HepG2 (cell line): ENCODE data around the gene C1S. TPM values are rescaled to one million over a fixed set of nuclear protein-coding genes. Genes with fewer than 3 reads are reported as not detected.
"Not testable (repeated sequence)": the region's sequence is repeated elsewhere in the genome, so short reads cannot be mapped to it uniquely, and the experiment has no call there.

ENCODE experiments used
- ATAC-seq: fragments of 200-7000 bp; cut with Tn5 transposase; 3 replicates; pipeline ENCODE4 v1.9.1; 2020; ENCODE audit warnings: mild to moderate bottlenecking, moderate library complexity
- BruUV-seq: library from RNA; stranded (reverse); fragments of 400-500 nt; replicated peaks from 2 replicates; lab custom pipeline; 2021; lab: Mats Ljungman, UMichigan
- CTCF ChIA-PET: fragments of 300-600 bp; formaldehyde crosslinking; extraction: SDS; loops from one replicate; lab custom pipeline; 2021; ENCODE audit warnings: low total read pairs, inconsistent platforms, low intra/inter-chr PET ratio; lab: Yijun Ruan, JAX
- POLR2A ChIA-PET: fragments of 350-600 bp; sonication (Branson Sonifier 250); formaldehyde crosslinking; loops from one replicate; lab custom pipeline; 2020; ENCODE audit warnings: antibody characterized with exemption, inconsistent platforms; lab: Yijun Ruan, JAX
- DNase-seq: peaks from one replicate; pipeline ENCODE4 v3.0.0-alpha.2; 2015; ENCODE audit warnings: low spot score
- FAIRE-seq: peaks from 3 replicates; lab custom pipeline; 2011; peaks lifted over from hg19 to GRCh38; lab: Jason Lieb, UNC
- H2AFZ ChIP-seq: one replicate; pipeline ENCODE4 v1.6.1; 2011; ENCODE audit warnings: low read length, inconsistent platforms
- H3K27ac ChIP-seq: fragments of 300-600 bp; 3 replicates; pipeline ENCODE4 v1.8.0; 2011; ENCODE audit warnings: mixed run types, mild to moderate bottlenecking, mixed read lengths, low read length, inconsistent platforms; ENCODE audit not compliant: insufficient read depth; ENCODE audit errors: extremely low read length
- H3K27me3 ChIP-seq, 2 experiments: fragments of 200-600 bp in 1 of 2; 2 replicates in 1 of 2; 3 replicates in 1 of 2; pipeline versions ENCODE4 v1.6.0 to v1.8.0; 2011; ENCODE audit warnings: low read length in 2 of 2, mild to moderate bottlenecking in 2 of 2, moderate library complexity in 2 of 2, inconsistent platforms in 1 of 2; ENCODE audit not compliant: insufficient read depth in 2 of 2, control insufficient read depth in 1 of 2
- H3K36me3 ChIP-seq, 2 experiments: fragments of 200-600 bp in 1 of 2; replicated peaks in 1 of 2; 2 replicates in 1 of 2; 3 replicates in 1 of 2; pipeline versions ENCODE4 v1.5.1 to v1.8.0; 2011; ENCODE audit warnings: low read length in 2 of 2, inconsistent platforms in 1 of 2; ENCODE audit not compliant: insufficient read depth in 2 of 2, control insufficient read depth in 1 of 2
- H3K4me1 ChIP-seq: 2 replicates; pipeline ENCODE4 v1.5.1; 2012; ENCODE audit warnings: low read length, inconsistent platforms; ENCODE audit not compliant: insufficient read depth
- H3K4me2 ChIP-seq: 2 replicates; pipeline ENCODE4 v1.6.0; 2011; ENCODE audit warnings: low read depth, low read length, inconsistent platforms
- H3K4me3 ChIP-seq, 3 experiments: fragments of 200-600 bp in 1 of 3; sonication (generic), shearing (Covaris generic) in 1 of 3; replicated peaks in 1 of 3; 2 replicates each; pipeline ENCODE4 v1.5.1; 2011 to 2016; ENCODE audit warnings: low read length in 3 of 3, inconsistent platforms in 2 of 3, low read depth in 2 of 3, mild to moderate bottlenecking in 2 of 3, control low read depth in 1 of 3, mixed read lengths in 1 of 3; ENCODE audit not compliant: insufficient read depth in 1 of 3
- H3K79me2 ChIP-seq: one replicate; pipeline ENCODE4 v1.6.1; 2011; ENCODE audit warnings: low read length, inconsistent platforms; ENCODE audit not compliant: insufficient read depth
- H3K9ac ChIP-seq: 2 replicates; pipeline ENCODE4 v1.6.0; 2011; ENCODE audit warnings: mild to moderate bottlenecking, low read depth, low read length, inconsistent platforms; ENCODE audit not compliant: insufficient read depth
- H3K9me3 ChIP-seq: 2 replicates; pipeline ENCODE4 v1.5.1; 2012; ENCODE audit warnings: mild to moderate bottlenecking, low read length
- H4K20me1 ChIP-seq: 2 replicates; pipeline ENCODE4 v1.6.0; 2011; ENCODE audit warnings: inconsistent platforms, mild to moderate bottlenecking, low read length, moderate library complexity; ENCODE audit not compliant: insufficient read depth
- DBP ChIP-seq: sonication (generic); formaldehyde crosslinking; IDR thresholded peaks from 2 replicates; pipeline ENCODE4 v1.4.0; 2020; ENCODE audit warnings: missing genetic modification reagents; ENCODE audit errors: not compliant biosample characterization
- FOXC1 ChIP-seq: sonication (generic); formaldehyde crosslinking; IDR thresholded peaks from 2 replicates; pipeline ENCODE4 v1.8.0; 2022; ENCODE audit warnings: mild to moderate bottlenecking, missing genetic modification reagents, borderline replicate concordance
- HOMEZ ChIP-seq: IDR thresholded peaks from 2 replicates; pipeline ENCODE4 v1.6.1; 2016; ENCODE audit warnings: low read depth
- LCORL ChIP-seq, 2 experiments: fragments of 450-650 bp in 1 of 2; sonication (generic) in 1 of 2; formaldehyde crosslinking in 1 of 2; IDR thresholded peaks; 2 replicates each; pipeline versions ENCODE4 v1.5.0 to v1.6.1; 2017 to 2020; ENCODE audit warnings: antibody characterized with exemption in 1 of 2, missing genetic modification reagents in 1 of 2
- MAFG ChIP-seq: sonication (generic); formaldehyde crosslinking; IDR thresholded peaks from 2 replicates; pipeline ENCODE4 v1.5.1; 2020; ENCODE audit warnings: mild to moderate bottlenecking, missing genetic modification reagents
- MED1 ChIP-seq: sonication (generic); formaldehyde crosslinking; IDR thresholded peaks from 2 replicates; pipeline ENCODE4 v1.4.0; 2020; ENCODE audit warnings: missing genetic modification reagents
- NFKB2 ChIP-seq: sonication (generic); formaldehyde crosslinking; IDR thresholded peaks from 2 replicates; pipeline ENCODE4 v1.4.0; 2020; ENCODE audit warnings: missing genetic modification reagents, borderline replicate concordance
- RXRA ChIP-seq: sonication (generic); formaldehyde crosslinking; IDR thresholded peaks from 2 replicates; pipeline ENCODE4 v1.5.1; 2020; ENCODE audit warnings: missing genetic modification reagents
- ZNF33B ChIP-seq: sonication (generic); formaldehyde crosslinking; IDR thresholded peaks from 2 replicates; pipeline ENCODE4 v1.5.1; 2020; ENCODE audit warnings: mild to moderate bottlenecking, missing genetic modification reagents
- ZNF770 ChIP-seq: sonication (generic); formaldehyde crosslinking; IDR thresholded peaks from 2 replicates; pipeline ENCODE4 v1.5.0; 2020; ENCODE audit warnings: mild to moderate bottlenecking, missing genetic modification reagents
- WGBS: methylation state at CpG from one replicate; pipeline ENCODE4 v1.1.6; 2017; ENCODE audit warnings: low lambda C conversion rate; 5-methylcytosine and 5-hydroxymethylcytosine counted together
- in situ Hi-C: cut with HindIII; loops from 2 replicates; pipeline ENCODE4 v1.10.0; 2017; ENCODE audit warnings: low pct_unique_long_range_greater_than_20kb; ENCODE audit not compliant: extremely low pct_ligation_motif_present
- intact Hi-C: fragments of 100-400 bp; cut with micrococcal nuclease; formaldehyde crosslinking; loops from one replicate; pipeline ENCODE4 v1.10.0; 2022; ENCODE audit not compliant: unreplicated experiment
- polyA plus RNA-seq, 8 experiments: library from polyadenylated mRNA; depleted of rRNA in 3 of 8; stranded (reverse) in 7 of 8; unstranded in 1 of 8; fragments of >200 nt; fragmentation: Illumina TruSeq in 4 of 8; extraction: Trizol in 4 of 8; gene quantifications; 2 replicates each; pipeline versions ENCODE4 v1.2.1 to v1.2.3, GENCODE V29; 2011 to 2016; ENCODE audit warnings: low read depth in 4 of 8, missing spikeins in 1 of 8, mixed read lengths in 1 of 8; ENCODE audit not compliant: insufficient read depth in 1 of 8
- total RNA-seq, 5 experiments: library from RNA; depleted of rRNA; stranded (reverse); fragments of >200 nt; fragmentation: Illumina TruSeq; extraction: Trizol; gene quantifications; 2 replicates each; pipeline ENCODE4 v1.2.3, GENCODE V29; 2016; ENCODE audit warnings: low read depth in 1 of 5

C1S gene
- total and polyA plus RNA-seq, 2 of the 13 experiments (the other 11 are each of a cell fraction or from before 2014, with no cell fraction given): 14.5 to 18.2 TPM

- peak; percentile 51; the same call in 1 of the 2 replicates for TF ChIP-seq HOMEZ (CRISPR knock-in tag)
- TF ChIP-seq NFKB2 (CRISPR knock-in tag): peak; percentile 52; the same call in 1 of the 2 replicates
- 0 out of 2 replicates have a peak, but pooled peaks have one; percentile 23 for TF ChIP-seq RXRA (CRISPR knock-in tag)
- peak; percentile 45; the same call in 1 of the 2 replicates for TF ChIP-seq ZNF770
- TF ChIP-seq MAFG (CRISPR knock-in tag): 0 out of 2 replicates have a peak, but pooled peaks have one; percentile 29
- TF ChIP-seq DBP: no peak
- TF ChIP-seq LCORL (IDR thresholded peaks at IDR 0.05): no peak
- peak; percentile 72 for TF ChIP-seq LCORL (CRISPR knock-in tag; IDR thresholded peaks at IDR 0.05)
- no peak for TF ChIP-seq FOXC1 (CRISPR knock-in tag)
- TF ChIP-seq ZNF33B (CRISPR knock-in tag): 0 out of 2 replicates have a peak, but pooled peaks have one; percentile 21
- peak; percentile 51 for TF ChIP-seq MED1 (CRISPR knock-in tag)
Measured at GRCh38 chr12:7060353-7060954, at the start of gene C1S (continued).

GRCh38 chr12:7011398-7011797 lies 49.1 kb upstream of the C1S start:
- POLR2A ChIA-PET, H3K9ac ChIP-seq, H2AFZ ChIP-seq, FAIRE-seq, H3K27ac ChIP-seq, CTCF ChIA-PET, H4K20me1 ChIP-seq, H3K27me3 ChIP-seq, H3K36me3 ChIP-seq, in situ Hi-C loops, H3K9me3 ChIP-seq, H3K4me3 ChIP-seq, intact Hi-C loops, DNase-seq, BruUV-seq, ATAC-seq, H3K4me2 ChIP-seq: not testable (repeated sequence)
- 88% methylated on average over 4 of the region's 4 CpGs for WGBS
- peaks cover 21% of the 10 kb centered on the region for H3K4me1 ChIP-seq
- H3K79me2 ChIP-seq: peaks cover 22% of the 10 kb centered on the region
